NOMO-1 treated with DMSO at 0.1 percent for 48 hours (cell line): ENCODE measurements around the gene DIP2A.

ENCODE experiments used
- DNase-seq: peaks from one replicate; lab custom pipeline; 2025; ENCODE audit not compliant: unreplicated experiment; lab: John Stamatoyannopoulos, UW

DIP2A gene

GRCh38 chr21:46581780-46582307 is 123.2 kb downstream of the DIP2A start:
- no peak for DNase-seq

- DNase-seq = no peak
These were observed 126.7 kb downstream of the DIP2A start for GRCh38 chr21:46585191-46585953.

GRCh38 chr21:46594276-46594675 is 135.6 kb downstream of the DIP2A start:
- DNase-seq = no peak

- DNase-seq = no peak
These were observed 137.5 kb downstream of the DIP2A start for GRCh38 chr21:46596201-46596600.

- DNase-seq = no peak
These were observed 138.3 kb downstream of the DIP2A start for GRCh38 chr21:46597031-46597430.

- DNase-seq = no peak
These were observed 139.2 kb downstream of the DIP2A start for GRCh38 chr21:46597896-46598343.

GRCh38 chr21:46598581-46599572 is 140.2 kb downstream of the DIP2A start:
- no peak for DNase-seq

- DNase-seq = no peak
These were observed 141.6 kb downstream of the DIP2A start for GRCh38 chr21:46600305-46600704.

- DNase-seq = no peak
These were observed 142.3 kb downstream of the DIP2A start for GRCh38 chr21:46600978-46601377.

GRCh38 chr21:46603228-46603627 is 144.5 kb downstream of the DIP2A start:
- no peak for DNase-seq

- no peak for DNase-seq
These were observed 145.8 kb downstream of the DIP2A start for GRCh38 chr21:46604329-46604974.

GRCh38 chr21:46604975-46605766 is 146.5 kb downstream of the DIP2A start, which contains the start of gene S100B:
Gene S100B (minus strand): TSS chr21:46605082. CDS start chr21:46602415, 2,667 bp downstream.
- no peak for DNase-seq

GRCh38 chr21:46605767-46606426 is 147.2 kb downstream of the DIP2A start:
- DNase-seq = peak; percentile 92

- DNase-seq = no peak
These were observed 147.7 kb downstream of the DIP2A start for GRCh38 chr21:46606427-46606813.

- no peak for DNase-seq
These were observed 148.9 kb downstream of the DIP2A start for GRCh38 chr21:46607636-46608035.

- DNase-seq = no peak
These were observed 150.0 kb downstream of the DIP2A start for GRCh38 chr21:46608672-46609111.

GRCh38 chr21:46610018-46610701 is 151.5 kb downstream of the DIP2A start:
- DNase-seq = no peak

GRCh38 chr21:46613391-46613790 is 154.7 kb downstream of the DIP2A start:
- no peak for DNase-seq

- no peak for DNase-seq
These were observed 157.4 kb downstream of the DIP2A start for GRCh38 chr21:46616050-46616449.
